DMS53 (cell line): Measurements from ENCODE around the gene DDIT4.
A peak's percentile ranks its signal among the peaks of the same experiment; 100 is the strongest.
"Not testable (repeated sequence)": the region's sequence is repeated elsewhere in the genome, so short reads cannot be mapped to it uniquely, and the experiment has no call there.

Experiments
- DNase-seq: peaks from one replicate; lab custom pipeline; 2025; lab: John Stamatoyannopoulos, UW

DDIT4 gene, protein sequence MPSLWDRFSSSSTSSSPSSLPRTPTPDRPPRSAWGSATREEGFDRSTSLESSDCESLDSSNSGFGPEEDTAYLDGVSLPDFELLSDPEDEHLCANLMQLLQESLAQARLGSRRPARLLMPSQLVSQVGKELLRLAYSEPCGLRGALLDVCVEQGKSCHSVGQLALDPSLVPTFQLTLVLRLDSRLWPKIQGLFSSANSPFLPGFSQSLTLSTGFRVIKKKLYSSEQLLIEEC

GRCh38 chr10:72273410-72274212 lies at the start of gene DDIT4:
Gene DDIT4, plus strand, starts transcription at chr10:72273924. Its CDS starts 293 bp downstream, at chr10:72274217.
- DNase-seq, result peak; percentile 97

DNA sequence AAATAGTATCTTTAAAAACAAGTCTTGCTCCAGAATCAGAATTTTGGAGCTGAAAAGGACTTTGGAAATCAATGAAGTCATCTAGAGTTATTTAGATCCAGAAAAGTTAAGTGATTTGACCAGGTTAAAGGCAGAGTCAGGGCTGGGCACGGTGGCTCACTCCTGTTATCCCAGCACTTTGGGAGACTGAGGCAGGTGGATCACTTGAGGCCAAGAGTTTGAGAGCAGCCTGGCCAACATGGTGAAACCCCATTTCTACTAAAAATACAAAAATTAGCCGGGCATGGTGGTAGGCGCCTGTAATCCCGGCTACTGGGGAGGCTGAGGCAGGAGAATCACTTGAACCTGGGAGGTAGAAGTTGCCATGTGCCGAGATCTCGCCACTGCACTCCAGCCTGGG lies 49.5 kb upstream of the DDIT4 start:
- DNase-seq, result not testable (repeated sequence)

DNA sequence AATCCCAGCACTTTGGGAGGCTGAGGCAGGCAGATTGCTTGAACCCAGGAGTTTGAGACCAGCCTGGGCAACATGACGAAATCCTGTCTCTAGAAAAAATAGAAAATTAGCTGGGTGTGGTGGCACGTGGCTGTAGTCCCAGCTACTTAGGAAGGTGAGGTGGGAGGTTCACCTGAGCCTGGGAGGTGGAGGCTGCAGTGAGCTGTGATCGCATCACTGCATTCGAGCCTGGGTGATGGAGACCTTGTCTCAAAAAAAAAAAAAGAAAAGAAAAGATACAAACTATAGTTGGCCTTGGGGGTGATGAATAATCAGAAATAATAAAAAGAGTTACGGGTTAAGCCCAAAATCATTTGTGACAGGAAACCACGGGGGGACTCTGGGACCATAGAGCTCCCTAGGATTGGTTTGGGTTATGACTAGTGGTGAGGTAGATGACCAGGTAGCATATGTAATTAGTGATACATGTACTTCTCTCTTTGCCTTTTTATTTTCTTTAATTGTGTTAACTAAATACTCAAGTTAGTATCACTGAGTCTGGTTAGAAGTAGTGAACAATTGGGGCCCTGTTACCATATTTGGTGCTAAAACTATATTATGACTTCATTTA lies 47.2 kb upstream of the DDIT4 start:
- DNase-seq, result no peak

DNA sequence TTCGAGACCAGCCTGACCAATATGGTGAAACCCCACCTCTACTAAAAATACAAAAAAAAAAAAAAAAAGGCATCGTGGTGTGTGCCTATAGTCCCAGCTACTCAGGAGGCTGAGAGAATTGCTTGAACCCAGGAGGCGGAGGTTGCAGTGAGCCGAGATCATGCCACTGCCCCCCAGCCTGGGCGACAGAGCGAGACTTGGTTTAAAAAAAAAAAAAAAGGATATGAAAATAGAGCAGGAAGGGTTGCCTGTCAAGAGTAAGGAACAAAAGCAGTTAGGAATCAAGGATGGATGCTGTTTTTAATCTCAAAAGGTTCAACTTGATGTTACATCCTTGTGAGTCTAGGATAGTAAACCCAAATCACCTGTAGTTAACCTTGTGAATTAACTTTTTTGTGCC lies 45.9 kb upstream of the DDIT4 start:
- no peak for DNase-seq

GRCh38 chr10:72228318-72228751 lies 45.4 kb upstream of the DDIT4 start:
- no peak for DNase-seq

DNA sequence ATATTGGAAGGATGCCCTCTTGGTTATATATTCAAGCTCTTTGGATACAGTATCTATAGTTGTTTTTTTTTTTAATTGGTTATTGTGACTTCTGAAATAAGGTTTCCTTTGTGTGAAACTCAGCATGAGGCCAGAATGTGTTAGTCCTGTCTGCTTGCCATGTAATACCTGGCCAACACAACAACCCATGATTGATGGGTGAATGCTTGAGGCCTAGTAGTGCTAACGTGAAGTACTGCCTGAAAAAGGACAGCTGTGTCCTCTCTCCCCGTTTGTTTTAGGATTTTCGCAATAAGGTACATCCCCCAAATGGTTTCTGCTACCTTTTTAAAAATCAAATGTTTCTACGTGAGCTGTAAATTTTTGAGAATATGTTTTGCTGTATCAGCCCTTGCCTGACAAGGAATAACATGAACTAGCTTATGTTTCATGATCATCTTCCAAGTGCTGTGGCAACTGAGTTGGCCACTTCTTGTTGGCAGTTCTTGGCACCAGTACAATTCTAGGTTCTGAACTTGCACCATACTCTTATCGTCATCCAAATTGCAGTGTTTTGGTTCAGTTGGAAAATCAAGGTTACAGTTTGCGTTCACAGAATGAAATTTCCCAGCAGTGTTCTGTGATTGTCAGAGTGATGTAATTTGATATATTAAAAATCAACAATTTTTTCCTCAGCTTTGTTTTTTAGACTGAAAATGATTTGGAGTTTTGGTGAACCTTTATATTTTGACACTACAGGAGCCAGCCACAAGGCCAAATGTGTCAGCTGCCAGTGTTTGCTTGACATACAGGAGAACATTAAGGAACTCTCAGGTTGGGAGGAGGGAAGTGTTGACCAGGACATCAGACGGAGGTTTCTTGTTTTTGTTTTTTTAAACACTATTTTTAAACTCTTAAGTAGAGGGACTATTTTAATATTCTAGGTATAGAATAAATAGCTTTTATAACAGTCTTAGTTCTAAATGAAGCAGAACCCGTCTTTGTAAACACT lies 44.2 kb upstream of the DDIT4 start:
- no peak for DNase-seq

DNA sequence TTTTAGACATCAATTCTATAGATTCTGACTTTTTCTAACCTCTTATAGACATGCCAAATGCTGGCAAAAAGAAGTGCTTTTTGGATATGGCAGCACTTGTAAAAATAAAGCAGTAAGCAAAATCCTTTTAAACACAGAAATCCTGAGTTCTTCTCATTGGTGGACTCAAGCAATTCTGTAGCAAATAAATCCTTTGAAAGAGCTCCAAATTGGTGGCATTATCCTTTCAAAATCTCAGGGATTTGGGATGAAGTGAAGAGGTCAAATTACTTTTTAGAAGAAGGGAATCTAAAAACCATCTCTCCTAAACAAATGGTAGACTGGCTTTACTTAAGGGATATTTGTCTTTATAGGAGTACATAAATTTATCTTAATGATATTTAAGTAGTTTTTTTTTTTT lies 40.1 kb upstream of the DDIT4 start:
- no peak for DNase-seq

GRCh38 chr10:72234560-72235095 lies 39.1 kb upstream of the DDIT4 start:
- DNase-seq, result peak; percentile 24

- DNase-seq, result no peak
Observed at GRCh38 chr10:72235544-72236279, 38.0 kb upstream of the DDIT4 start.

DNA sequence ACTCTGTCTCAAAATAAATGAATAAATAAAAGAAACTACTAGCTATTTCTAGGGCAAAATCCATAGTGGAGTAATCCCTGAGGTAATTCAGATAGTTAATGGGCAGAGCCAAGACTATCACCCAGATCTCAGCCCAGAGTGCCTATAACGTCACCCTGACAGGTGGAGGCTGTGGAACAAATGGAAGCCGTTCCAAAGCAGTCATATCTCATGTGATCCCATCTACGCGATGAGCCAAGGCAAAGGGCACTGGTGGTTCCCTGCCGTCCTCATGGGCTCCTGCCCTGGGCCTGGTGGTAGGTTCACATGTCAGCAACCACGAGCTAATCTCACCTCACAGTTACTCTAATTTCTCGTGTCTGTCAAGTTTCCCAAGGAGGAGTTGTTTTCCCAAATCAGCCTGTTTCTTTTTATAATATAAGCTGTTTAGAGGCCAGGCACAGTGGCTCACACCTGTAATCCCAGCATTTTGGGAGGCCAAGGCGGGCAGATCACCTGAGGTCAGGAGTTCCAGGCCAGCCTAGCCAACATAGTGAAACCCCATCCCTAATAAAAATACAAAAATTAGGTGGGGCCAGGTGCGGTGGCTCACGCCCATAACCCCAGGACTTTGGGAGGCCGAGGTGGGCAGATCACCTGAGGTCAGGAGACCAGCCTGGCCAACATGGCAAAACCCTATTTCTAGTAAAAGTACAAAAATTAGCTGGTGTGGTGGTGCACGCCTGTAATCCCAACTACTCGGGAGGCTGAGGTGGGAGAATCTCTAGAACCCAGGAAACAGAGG lies 35.1 kb upstream of the DDIT4 start:
- DNase-seq, result no peak

GRCh38 chr10:72239409-72239808 lies 34.3 kb upstream of the DDIT4 start:
- DNase-seq, result no peak

GRCh38 chr10:72240371-72240770 lies 33.4 kb upstream of the DDIT4 start:
- DNase-seq, result no peak

GRCh38 chr10:72241691-72242252 lies 32.0 kb upstream of the DDIT4 start:
- no peak for DNase-seq

DNA sequence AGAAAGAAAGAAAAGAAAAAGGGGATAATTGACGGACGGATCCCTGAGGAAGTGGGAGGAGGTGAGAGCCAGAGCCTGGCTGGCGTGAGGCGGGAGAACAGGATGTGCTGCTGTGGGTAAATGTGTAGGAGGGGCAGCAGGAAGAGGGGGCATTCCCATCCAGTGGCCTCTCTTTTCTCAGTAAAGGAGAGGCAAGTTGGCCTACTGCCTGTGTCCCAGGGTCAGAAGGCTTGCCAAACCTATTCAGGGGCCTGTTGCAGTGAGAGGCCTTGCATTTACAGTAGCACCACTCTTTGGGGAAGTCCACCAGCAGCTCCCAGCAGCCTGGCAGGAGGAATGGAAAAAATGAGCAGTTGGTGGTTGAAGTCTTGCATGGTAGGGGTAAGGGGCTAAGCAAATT lies 31.0 kb upstream of the DDIT4 start:
- no peak for DNase-seq

GRCh38 chr10:72243822-72244437 lies 29.8 kb upstream of the DDIT4 start:
- peak; percentile 24 for DNase-seq

GRCh38 chr10:72244573-72245038 lies 29.1 kb upstream of the DDIT4 start:
- DNase-seq, result no peak

DNA sequence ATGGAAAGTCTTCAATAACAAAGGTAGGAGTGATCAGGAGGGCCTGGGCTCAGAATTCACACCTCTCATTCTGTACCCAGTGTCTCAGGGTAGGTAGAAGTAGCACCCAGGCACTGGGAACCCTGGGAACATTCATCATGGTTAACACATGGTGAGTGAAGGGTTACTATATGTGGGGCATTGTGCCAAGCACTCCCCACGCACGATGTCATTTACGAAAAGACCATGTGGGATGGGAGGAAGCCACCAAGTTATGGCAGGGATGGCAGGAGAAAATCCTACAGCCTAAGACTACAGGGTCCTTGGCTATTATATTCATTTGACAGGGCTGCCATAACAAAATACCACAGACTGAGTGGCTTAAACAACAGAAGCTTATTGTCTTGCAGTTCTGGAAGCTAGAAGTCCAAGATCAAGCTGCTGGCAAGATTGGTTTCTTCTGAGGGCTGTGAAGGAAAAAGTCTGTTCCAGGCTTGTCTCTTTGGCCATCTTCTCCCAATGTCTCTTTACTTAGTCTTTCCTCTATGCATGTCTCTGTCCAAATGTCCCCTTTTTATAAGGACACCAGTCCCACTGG lies 27.7 kb upstream of the DDIT4 start:
- no peak for DNase-seq

DNA sequence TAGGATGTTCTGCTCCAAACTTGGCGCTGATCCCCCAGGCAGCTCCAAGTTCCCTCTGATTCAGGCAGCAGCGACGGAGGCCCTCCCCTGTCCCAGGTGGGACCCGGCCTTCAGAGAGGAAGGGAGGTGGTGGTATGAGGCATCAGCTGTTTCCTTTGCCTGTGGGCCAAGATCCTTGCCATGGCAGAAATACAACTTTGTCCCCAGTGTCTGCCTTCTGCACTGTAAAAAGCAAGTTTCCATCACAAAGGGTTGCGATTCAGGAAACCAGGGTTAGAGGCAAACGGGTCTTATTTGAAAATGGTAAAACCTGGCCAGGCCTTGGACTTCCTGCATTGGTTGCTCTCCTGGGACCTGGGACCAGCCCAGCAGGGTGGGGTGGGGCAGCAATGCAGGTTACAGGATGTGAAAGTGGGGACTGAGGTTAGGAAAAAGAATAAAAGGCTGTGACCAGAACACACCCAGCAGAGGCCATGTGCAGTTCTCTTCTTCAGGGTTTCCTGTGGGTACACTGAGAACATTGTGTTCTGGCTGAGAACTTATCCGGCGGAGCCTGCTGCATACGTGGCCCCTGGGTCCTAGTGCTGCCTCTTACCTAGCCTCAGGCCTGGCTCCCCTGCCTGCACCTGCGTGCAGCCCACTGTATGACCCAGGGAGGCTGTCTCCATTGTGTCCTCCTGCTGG lies 25.1 kb upstream of the DDIT4 start:
- DNase-seq, result no peak
